CD4-positive, alpha-beta T cell treated with Interferon gamma for 1 hour (primary cell): ENCODE results near the gene CAPN2.
"Not testable (repeated sequence)": the region's sequence is repeated elsewhere in the genome, so short reads cannot be mapped to it uniquely, and the experiment has no call there.

ENCODE experiments used
- DNase-seq: peaks from one replicate; pipeline ENCODE4 v3.0.0-alpha.2; 2020

CAPN2 gene

DNA sequence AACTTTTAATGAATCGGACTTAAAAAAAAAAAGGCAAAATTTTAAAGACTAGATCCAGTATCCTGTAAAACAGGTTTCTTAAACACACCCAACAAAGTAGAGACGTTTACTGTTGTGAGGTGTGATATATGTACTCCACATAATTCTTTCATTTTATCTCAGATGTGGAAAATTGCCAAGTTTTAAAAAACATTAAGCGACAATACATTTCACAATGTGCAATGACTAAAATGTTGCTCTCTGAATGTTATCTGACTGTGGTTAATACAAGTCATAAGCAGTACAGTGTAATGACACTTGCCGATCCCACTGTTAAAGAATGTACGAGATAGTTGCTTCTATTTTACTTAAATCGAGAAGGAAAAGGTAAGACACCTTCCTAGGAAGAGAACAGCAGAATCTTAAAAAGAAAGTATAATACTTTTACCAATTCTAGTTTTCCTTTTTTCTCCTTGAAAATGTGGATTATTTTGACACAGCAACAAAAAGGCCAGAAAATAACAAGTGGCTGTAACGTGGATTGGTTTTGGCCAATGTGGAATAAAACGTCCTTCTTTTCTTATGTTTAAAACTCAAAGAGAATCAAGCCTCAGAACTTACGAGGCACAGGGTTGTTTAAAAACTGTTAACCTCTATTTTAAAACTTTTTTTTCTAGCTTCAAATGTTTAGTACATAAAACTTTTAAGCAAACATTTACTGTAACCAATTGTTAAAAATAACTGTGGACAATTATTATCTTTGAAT lies 82.0 kb downstream of the CAPN2 start:
- no peak for DNase-seq

DNA sequence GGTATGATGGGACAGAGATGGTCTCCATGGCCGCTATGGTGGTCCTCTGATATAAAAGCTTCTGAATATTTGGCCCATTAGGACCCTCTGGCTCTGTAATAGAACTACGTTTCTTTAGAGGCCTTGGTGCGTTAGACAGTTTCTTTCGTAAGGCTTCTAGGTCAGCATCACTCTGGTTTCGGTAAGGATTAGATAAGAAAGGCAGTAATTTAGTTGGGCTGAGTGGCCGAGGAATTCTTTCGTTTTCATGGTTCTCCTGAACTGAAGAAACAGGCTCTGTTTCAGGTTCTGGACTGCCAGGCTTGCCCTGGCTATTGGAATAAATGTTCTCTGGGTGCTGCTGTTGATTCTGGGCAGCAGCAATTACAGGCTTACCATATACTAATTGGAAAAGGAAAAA lies 83.9 kb downstream of the CAPN2 start:
- no peak for DNase-seq

DNA sequence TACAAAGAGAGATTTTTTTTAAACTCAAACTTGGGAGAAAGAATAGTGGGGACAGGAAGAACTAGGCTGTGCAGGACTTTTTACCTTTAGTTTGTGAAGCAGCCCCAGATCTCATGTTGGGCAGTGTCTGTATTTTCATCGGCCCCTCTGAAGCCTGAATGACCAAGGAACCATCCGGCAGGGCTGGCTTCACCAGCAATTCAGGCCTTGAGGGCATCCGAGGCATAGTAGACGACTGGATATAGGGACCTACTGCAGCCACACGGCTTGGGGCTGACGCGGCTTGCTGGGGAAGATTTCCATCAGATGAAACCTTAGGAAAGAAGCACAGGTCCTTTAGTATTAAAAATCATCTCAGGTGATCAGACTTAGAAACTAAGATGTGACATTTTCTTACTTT lies 89.7 kb downstream of the CAPN2 start:
- DNase-seq = no peak

DNA sequence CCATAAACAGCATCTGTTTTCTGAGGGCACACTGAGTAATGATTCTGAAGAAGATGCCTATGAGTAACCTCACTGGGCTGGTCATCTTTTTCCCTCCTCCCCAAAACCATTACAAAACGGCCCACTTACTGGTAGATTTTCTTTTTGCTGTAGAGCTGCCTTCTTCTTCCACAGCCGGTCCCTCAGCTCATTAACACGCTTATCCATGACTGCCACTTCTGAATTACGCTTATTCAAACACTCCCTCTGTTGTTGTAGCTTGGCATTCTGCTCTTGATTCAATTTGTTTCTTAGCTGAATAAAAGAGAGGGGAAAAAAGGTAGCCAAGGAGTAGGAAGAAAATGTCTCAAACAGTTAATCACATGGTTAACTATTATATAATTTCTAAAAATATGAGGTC lies 90.3 kb downstream of the CAPN2 start:
- DNase-seq = no peak

DNA sequence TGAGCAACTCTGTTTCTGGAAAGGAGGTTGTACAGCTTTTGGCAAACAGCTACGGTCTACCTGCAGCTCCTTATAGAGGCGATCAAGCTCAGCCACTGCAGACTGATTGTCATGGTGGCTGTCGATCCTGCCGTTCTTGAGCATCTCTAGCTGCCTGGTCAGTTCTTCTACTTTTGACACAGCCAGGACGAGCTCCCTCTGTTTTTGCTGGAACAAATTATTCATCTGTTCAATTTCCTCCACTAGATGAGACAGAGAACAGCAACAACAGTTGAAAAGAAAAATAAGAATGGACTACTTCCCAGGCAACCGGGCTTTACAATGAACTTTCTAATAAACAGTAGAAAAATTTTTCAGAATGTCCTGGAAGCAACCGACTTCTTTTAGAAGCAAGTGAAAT lies 90.9 kb downstream of the CAPN2 start:
- DNase-seq = no peak

DNA sequence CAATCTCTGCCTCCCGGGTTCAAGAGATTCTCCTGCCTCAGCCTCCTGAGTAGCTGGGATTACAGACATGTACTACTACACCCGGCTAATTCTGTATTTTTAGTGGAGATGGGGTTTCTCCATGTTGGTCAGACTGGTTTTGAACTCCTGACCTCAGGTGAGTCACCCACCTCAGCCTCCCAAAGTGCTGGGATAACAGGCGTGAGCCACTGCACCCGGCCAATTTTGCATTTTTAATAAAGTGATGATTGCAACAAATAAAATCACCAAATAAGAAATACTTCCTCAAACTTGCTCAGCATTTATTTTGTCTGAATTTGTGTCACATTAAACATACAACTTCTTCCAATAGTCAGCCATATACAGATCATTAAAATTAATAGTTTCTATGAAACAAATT lies 97.6 kb downstream of the CAPN2 start:
- DNase-seq = not testable (repeated sequence)

DNA sequence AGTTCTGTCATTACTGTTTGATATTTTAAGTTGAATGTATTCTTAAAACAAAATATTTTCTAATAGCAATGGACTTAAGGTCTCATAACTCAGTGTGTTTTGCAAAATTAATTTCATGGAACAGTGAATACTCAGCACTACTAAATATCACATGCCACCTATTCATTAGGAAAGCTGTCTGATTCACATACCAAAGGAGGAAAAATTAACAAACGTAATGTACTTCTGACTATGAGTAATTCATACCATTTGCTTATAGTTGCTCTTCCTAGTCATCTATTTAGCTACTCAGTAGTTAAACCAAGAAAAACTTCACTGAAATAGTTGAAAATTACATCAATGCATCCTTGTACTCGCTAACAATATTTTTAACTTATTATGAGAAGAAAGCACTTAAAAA lies 98.2 kb downstream of the CAPN2 start:
- DNase-seq = no peak

DNA sequence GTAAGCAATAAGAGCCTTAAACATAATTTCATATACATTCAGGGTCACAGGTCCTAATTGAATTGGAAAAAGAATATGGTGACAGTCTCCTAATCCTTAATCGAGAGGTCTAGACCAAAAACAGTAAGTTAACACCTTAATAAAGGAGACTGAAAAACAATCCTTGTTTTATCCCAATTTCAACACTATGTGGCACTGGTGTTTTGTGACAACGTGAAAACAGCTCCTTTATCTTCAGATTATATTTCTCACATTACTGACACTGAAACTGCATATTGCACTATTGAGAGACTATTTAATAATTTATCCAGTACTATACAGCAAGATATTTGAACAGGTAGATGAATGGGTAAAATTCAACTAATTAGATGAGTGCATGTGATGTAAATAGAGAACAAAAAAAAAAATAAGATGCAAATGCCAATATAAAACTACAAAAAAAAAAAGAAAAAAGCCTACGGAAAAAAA lies 99.3 kb downstream of the CAPN2 start:
- no peak for DNase-seq

DNA sequence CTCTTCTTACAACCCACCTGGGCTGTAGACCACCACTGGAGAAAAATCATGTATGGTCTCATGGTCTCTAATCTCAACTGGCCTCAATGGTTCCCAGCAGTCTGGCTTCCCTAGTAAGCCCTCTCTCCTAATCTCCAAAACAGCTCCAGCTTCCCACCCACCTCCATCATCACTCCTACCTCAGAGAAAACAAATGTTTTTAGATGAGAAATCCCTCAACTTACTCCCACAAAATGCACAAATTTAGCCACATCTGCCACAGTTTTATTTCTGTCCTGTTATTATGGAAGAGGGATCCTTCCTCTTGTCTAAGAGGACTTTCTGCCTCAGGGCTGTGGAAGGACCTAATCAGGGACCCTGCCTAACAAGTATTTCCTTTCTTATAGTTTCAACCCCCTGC lies 101.3 kb downstream of the CAPN2 start:
- DNase-seq = no peak

DNA sequence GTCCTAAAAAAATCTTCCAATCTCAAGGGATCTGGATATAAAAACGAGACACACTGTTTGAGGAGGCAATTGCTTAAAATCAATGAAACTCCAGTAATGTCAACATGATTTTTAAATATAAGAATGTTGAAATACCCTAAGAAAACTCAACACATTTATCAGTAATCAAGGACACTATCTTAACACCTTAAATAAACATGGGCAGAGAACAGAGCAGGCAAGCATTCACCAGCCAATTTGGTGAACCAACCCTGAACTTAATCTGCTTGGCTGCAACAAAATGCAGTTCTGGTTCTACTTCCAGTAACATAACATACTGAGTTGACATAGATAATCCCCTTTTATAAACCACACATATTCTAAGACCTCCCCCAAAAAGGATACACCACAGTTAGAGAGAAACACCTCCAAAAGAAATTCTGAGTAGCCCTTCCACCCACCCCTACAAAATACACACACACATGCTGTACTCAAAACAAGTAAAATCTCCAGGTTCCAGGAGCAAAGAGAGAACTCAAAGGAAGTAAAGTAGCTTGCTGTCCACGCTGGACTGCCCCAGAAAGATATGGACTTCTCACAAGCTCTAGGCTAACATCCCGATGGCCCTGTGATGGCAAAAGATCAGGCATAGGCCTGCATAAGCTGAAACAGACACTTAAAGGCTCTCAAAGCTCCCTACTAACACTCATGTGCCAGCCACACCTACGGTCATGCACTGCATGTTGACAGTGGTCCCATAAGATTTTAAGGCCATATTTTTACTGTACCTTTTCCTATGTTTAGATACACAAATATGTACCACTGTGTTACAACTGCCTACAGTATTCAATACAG lies 102.9 kb downstream of the CAPN2 start:
- no peak for DNase-seq

DNA sequence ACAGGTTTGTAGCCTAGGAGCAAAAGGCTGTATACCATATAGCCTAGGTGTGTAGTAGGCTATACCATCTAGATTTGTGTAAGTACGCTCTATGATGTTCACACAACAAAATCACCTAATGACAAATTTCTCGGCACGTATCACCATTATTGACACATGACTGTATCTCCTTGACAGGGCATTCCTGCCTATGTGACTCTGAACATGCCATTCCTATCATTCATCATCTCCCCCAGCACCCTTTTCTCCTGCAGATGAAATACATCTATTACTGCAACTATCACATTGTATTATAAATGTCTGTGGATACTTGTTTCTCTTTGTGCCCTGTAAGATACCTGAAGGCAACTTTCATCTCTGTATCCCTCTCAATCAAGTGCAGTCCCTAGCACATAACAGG lies 103.5 kb downstream of the CAPN2 start:
- no peak for DNase-seq

DNA sequence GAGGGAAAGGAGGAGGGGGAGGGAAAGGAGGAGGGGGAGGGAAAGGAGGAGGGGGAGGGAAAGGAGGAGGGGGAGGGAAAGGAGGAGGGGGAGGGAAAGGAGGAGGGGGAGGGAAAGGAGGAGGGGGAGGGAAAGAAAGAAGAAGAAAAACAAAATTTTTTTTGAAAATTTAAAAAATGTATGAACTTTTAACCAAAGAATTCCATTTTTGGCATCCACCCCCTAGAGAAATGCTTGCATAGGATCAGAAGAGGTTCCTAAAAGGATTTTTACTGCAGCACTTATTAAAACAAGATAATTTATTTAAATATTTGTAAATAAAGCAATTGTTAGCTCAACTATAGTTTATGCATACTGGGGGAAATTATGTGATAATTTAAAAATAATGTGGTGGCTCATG lies 104.9 kb downstream of the CAPN2 start:
- DNase-seq = not testable (repeated sequence)

DNA sequence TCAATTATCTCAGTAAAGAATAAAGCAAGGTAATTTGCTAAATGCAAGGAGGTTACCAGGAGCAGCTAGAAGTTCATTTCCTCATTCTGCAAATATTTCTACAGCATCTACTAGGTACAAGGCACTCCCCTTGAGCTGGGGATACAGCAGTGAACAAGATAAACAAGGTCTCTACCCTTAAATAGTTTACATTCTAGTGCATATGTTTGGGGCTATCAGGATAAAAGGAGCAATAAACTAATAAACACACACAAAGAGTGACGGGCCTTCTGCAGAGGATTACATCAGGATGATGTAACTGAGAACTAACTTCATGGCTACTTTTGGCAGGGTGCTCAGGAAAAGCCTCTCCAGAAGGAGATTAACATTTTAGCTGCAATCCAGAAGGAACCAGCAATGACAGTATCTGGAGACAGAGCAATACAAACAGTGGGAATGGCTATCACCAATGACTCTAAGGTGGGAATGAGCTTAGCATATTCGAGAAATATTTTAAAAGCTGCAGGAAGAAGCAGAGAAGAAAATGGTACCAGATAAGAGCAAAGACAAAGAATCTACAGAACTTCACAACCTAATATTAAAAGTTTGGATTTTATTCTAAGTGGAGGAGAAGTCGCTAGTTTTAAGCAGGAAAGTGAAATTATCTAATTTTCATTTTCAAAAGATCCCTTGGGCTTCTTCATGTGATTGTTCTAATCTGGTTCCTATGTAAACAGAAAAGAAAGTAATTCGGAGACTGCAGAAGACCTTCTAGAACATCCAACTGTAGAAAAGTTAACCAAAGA lies 107.6 kb downstream of the CAPN2 start:
- DNase-seq = no peak

DNA sequence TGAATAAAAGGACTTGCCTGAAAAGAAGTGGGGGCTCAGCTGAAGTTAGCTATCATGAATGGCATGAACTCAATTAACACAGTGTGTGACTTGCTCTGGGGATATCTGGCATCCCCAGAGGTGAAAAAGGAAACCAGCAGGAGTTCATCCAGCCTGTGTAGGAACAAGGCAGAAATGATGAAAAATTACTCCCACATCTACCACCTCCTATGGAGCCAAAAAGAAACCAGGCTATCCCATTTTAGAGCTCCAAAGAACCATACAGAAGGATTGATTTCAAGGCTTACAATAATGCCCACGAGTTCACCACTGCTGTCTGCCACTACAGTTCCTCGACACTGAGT lies 108.1 kb downstream of the CAPN2 start:
- DNase-seq = no peak

DNA sequence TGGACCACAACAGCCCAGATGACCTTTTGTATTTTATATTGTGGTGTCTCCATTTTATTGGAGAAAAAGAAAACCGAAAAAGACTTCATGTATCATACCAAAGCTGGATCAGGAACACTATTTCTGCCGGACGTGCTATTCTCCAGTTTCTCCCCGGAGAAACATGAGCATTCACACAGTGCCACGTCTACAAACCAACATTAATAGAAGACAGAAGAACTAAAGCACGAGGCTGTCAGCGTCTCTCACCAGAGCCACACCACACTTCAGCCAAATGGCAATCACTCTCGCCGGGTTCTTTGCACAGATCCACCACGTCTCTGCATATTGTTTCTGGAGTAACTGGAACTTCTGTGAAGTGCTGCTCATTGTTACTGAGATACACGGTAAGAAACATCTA lies 108.6 kb downstream of the CAPN2 start:
- no peak for DNase-seq

DNA sequence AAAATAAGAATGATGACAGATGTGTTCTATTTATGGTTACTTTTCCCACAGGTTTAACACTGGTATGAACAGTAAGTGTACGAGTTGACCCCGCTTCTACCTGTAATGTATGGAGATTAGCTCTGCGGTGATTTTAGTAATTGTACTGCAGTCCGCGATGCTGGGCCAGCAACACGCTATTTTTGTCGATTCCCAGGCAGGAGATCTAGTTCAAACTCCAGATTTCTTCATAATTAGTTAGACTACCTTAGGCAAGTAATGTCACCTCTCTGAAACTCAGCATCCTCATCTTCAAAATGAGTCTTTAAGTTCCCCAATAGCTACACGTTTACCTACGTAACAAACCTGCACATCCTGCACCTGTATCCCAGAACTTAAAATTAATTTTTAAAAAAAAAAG lies 111.9 kb downstream of the CAPN2 start:
- no peak for DNase-seq

DNA sequence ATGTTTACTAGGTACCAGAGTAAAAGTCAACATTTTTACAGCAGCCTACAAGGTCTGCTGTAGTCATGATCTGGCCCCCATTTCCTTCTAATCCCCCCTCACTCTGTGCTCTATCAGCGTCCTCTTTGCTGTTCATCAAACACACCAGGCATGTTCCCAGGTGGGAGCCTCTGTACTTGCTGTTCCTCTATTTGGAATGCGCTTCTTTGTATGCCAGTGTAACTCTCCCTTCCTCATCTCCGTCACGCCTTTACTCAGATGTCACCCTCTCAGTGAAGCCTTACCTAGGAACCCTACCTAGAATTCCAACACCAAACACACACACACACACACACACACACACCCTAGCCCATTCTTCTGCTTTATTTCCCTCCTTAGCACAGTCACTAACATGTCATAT lies 112.4 kb downstream of the CAPN2 start:
- no peak for DNase-seq
